Osteocyte (in vitro differentiated cells): ENCODE measurements around the gene HID1. TPM values are rescaled to one million over a fixed set of nuclear protein-coding genes. Genes with fewer than 3 reads are reported as not detected.

ENCODE experiments used
- DNase-seq: peaks from one replicate; pipeline ENCODE4 v3.0.0; 2021; ENCODE audit warnings: mixed read lengths; ENCODE audit not compliant: unreplicated experiment; ENCODE audit errors: extremely low spot score
- H3K27ac Mint-ChIP-seq: one replicate; pipeline ENCODE4 v1.8.0; 2021; ENCODE audit warnings: mild to moderate bottlenecking, mixed read lengths; ENCODE audit not compliant: unreplicated experiment
- H3K27me3 Mint-ChIP-seq: one replicate; pipeline ENCODE4 v1.8.0; 2021; ENCODE audit warnings: mixed read lengths; ENCODE audit not compliant: unreplicated experiment
- H3K36me3 Mint-ChIP-seq: one replicate; pipeline ENCODE4 v1.8.0; 2021; ENCODE audit warnings: mixed read lengths; ENCODE audit not compliant: unreplicated experiment
- H3K4me1 Mint-ChIP-seq: one replicate; pipeline ENCODE4 v1.8.0; 2021; ENCODE audit warnings: mixed read lengths; ENCODE audit not compliant: unreplicated experiment
- H3K4me3 Mint-ChIP-seq: one replicate; pipeline ENCODE4 v1.8.0; 2021; ENCODE audit warnings: mild to moderate bottlenecking, moderate library complexity, mixed read lengths; ENCODE audit not compliant: unreplicated experiment
- H3K9me3 Mint-ChIP-seq: one replicate; pipeline ENCODE4 v1.8.0; 2021; ENCODE audit warnings: mixed read lengths; ENCODE audit not compliant: unreplicated experiment
- total RNA-seq: library from RNA; stranded (reverse); gene quantifications from 2 replicates; pipeline ENCODE4 v1.2.1, GENCODE V29; 2021
- TF ChIP-seq, protein P1 (sequence below): fragments of 200-600 bp; sonication (generic); IDR thresholded peaks from 2 replicates; pipeline ENCODE4 v1.5.0; 2021; ENCODE audit warnings: antibody characterized with exemption, mild to moderate bottlenecking, moderate library complexity

The HID1 gene
- total RNA-seq, 1 donor from 2014 or later = 10.1 TPM

DNA sequence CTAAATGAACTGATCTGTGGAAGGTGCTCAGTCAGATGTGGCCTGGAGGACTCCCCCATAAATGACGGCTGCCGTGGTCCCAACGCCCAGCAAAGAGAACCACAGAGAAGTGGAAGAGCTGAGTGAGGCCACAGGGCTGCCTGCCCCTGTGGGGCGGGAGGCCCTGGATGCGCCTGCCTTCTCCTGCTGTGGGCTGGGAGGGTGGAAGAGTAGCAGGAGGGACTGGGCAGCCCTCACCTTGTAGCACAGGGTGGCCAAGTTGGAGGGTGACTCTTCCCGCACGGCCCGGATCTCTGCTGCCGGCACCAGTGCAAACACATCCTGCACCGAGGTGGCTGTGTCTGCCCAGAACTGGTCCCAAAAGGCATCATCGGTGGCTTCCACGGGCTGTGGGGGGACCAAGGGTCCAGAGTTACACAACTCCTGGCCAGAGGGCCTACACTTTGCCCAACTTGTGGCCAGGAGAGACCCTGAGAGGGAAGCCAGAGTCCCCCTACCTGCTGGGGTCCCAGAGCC, 8.3 kb downstream of the HID1 start:
- Mint-ChIP-seq H3K4me1 (no peaks in the 10 kb centered on the region), H3K27ac (no peak overlapping the region), H3K27me3 (peaks cover 3% of the 10 kb centered on the region), H3K36me3 (no peaks in the 10 kb centered on the region), H3K4me3 (no peak overlapping the region), H3K9me3 (no peaks in the 10 kb centered on the region)
- TF ChIP-seq, protein P1, sequence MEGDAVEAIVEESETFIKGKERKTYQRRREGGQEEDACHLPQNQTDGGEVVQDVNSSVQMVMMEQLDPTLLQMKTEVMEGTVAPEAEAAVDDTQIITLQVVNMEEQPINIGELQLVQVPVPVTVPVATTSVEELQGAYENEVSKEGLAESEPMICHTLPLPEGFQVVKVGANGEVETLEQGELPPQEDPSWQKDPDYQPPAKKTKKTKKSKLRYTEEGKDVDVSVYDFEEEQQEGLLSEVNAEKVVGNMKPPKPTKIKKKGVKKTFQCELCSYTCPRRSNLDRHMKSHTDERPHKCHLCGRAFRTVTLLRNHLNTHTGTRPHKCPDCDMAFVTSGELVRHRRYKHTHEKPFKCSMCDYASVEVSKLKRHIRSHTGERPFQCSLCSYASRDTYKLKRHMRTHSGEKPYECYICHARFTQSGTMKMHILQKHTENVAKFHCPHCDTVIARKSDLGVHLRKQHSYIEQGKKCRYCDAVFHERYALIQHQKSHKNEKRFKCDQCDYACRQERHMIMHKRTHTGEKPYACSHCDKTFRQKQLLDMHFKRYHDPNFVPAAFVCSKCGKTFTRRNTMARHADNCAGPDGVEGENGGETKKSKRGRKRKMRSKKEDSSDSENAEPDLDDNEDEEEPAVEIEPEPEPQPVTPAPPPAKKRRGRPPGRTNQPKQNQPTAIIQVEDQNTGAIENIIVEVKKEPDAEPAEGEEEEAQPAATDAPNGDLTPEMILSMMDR = no peak
- DNase-seq = no peak

DNA sequence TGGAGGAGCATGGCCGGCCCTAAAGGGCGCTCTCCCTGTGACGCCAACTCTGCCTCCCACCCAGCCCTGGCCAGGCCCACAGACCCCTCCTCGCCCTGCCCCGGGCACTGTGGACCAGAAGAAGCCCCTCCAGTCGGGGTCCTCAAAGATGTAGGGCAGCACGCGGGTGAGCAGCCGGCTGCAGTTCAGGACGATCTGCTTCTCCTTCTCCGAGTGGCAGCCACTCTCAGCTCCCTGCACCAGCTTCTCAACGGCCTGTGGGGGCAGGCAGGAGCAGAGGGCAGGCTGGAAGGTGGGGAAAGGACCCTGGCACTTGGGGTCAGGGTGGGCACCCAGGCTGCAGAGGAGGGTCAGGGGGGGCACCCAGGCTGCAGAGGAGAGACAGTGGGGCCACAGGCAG, 8.9 kb downstream of the HID1 start:
- DNase-seq = no peak
- no peaks in the 10 kb centered on the region for H3K36me3 Mint-ChIP-seq
- H3K9me3 Mint-ChIP-seq = no peaks in the 10 kb centered on the region
- TF ChIP-seq, protein P1 = no peak
- no peak overlapping the region for H3K27ac Mint-ChIP-seq
- peaks cover 3% of the 10 kb centered on the region for H3K27me3 Mint-ChIP-seq
- no peaks in the 10 kb centered on the region for H3K4me1 Mint-ChIP-seq
- no peak overlapping the region for H3K4me3 Mint-ChIP-seq

DNA sequence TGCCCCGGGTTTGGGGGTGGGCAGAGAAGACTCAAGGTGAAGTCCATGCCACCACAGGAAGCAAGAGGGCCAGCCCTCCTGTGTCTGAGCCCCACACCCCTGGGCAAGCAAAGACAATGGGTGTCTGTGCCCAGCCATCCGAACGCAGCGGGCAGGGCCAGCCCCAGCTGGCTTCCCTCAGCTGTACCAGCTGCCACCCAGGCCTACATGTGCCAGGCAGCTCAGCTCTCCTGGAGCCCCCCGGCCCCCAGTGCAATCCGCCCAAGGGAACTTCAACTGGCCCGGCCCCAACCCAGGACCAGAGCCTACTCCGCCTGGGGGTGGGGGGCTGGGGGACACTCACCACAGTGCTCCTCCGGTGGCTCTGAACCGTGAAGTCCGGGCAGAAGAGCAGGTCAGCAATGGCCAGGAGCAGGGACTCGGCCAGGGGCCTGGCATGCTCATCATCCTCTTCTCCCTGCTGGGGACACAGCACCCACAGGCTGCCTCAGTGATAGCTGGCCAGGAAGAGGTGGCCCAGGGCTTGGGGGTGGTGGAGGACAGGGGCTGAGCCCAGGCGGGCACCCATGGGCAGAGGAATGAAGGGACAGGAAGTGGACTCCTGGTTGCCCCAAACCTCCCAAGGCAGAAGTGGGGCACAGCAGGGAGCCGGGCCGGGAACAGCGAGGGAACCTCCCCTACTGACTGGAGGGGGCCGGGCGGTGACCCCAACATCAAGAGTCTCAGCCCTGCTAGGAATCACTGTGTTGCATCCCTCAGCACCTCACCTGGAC, 9.8 kb downstream of the HID1 start:
- no peak for DNase-seq
- H3K36me3 Mint-ChIP-seq = no peaks in the 10 kb centered on the region
- TF ChIP-seq, protein P1 = no peak
- no peak overlapping the region for H3K4me3 Mint-ChIP-seq
- no peak overlapping the region for H3K27ac Mint-ChIP-seq
- H3K4me1 Mint-ChIP-seq = no peaks in the 10 kb centered on the region
- peaks cover 3% of the 10 kb centered on the region for H3K27me3 Mint-ChIP-seq
- no peaks in the 10 kb centered on the region for H3K9me3 Mint-ChIP-seq

DNA sequence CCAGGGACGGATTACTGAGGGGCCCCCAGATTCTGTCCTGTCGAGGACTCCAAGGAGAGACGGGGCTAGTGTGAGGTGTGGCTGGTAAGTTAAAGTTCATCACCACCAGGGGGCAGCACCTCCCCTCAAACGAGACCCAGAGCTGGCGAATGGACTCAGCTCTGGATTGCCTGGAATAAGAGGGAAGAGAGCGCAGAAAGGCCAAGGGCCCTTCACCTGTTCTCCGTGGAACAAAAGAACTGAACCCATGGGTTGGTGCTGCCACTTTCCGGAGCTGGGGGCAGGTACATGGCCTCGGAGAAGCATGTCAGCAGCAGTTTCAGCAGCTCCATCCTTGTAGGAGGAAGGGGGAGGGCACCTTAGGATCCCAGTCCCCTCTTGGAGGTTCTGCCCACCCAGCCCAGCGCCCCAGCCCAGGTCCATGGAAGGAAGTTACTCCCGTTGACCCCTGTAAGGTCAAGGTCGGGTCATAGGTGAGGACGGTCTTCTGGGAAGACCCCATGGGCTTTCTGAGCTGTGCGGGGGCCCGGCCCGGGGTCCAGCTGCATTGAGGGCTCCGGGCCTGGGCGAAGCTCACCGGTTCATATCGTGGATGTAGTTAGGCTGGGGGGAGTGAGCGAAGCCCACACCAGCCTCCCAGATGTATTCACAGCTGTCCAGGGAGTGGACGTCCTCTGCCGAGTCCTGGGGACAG, 10.8 kb downstream of the HID1 start:
- TF ChIP-seq, protein P1 = peak; percentile 84
- peak; percentile 96 for DNase-seq
- H3K9me3 Mint-ChIP-seq = no peaks in the 10 kb centered on the region
- H3K27ac Mint-ChIP-seq = no peak overlapping the region
- H3K36me3 Mint-ChIP-seq = no peaks in the 10 kb centered on the region
- no peaks in the 10 kb centered on the region for H3K4me1 Mint-ChIP-seq
- H3K4me3 Mint-ChIP-seq = no peak overlapping the region
- H3K27me3 Mint-ChIP-seq = peaks cover 3% of the 10 kb centered on the region
